Esophagus mucosa (tissue), 1 donor: ENCODE data around the gene KRT16. TPM values are rescaled to one million over a fixed set of nuclear protein-coding genes. Genes with fewer than 3 reads are reported as not detected.
"Not testable (repeated sequence)": the region's sequence is repeated elsewhere in the genome, so short reads cannot be mapped to it uniquely, and the experiment has no call there.

Experiments used
- ATAC-seq: fragments of 200-7000 bp; cut with Tn5 transposase; one replicate; pipeline ENCODE4 v1.9.1; 2020
- total RNA-seq: library from RNA; stranded (reverse); gene quantifications from one replicate; pipeline ENCODE4 v1.2.4, GENCODE V29; 2023
- donor health status: DM: yes; HTN: yes; CAD: no.

Gene KRT16
- total RNA-seq, 1 donor from 2014 or later = 2,310 TPM

DNA sequence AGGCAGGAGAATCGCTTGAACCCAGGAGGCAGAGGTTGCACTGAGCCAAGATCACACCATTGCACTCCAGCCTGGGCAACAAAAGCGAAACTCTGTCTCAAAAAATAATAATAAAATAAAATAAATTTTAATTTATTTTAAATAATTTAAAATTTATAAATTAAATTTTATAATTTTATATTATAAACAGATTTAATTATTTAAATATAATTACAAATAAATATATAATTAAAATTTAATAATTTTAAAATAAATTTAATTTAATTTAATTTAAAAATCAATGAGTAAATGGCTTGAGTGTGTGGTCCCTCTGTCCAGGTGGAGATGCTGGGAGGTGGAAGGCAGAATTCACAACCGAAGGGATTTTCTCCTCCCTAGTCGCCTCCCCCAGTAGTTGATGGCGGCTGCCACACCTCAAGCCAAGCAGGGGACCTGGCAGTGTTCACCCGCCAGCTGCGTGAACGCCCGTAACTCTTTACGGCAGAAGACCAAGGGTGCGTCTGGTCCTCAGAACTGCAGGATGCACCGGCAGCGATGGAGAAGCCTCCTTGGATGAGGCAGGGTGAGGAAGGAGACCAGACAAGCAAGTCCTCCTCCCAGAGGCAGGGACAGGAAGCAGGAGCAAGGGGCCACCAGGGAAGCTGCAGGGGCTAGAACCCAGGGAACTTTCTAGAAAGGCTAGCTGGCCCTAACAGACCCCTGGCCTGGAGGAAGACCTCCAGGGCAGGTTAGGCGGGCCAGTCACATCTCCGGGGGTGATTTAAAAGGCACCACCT is 34.7 kb upstream of the KRT16 start:
- ATAC-seq = no peak

DNA sequence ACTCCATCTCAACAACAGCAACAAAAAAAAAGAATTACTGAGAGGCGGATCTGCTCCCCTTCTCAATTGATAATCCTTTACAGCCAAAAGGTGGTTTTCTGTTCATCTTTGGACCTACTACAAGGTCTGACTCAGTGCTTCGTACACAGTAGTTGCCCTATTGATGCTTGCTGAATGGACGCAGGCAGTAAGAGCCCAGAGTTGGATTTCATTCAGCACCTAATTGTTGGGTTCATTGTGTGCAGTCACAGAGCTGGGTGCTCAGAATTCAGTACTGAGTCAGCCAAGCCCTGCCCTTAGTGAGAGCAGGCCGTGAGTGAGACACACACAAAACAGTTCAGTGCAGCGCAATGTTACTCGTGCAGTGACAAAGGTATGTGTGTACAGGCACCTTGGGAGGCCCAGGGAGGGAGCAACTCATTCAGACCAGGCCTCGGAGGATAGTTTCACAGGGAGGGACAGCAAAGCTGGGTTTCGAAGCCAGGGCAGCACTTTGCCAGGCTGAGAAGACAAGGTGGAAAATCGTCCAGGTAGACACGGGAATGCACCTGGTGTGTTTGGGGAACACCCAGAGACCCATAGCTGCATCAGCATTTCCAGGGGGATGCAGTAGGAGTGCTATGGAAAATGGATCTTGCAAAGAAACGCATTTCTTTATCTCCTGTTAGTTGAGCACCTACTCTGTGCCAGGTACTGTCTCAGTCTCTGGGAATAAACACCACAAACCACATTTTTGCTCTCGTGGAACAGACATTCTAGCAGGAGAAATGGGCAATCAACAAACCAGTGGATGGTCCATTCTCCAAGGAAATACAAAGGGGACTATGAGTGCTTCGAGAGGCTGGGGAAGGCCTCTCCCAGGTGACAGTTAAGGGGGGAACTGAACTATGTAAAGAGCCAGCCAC is 29.9 kb upstream of the KRT16 start:
- ATAC-seq = peak; percentile 88

DNA sequence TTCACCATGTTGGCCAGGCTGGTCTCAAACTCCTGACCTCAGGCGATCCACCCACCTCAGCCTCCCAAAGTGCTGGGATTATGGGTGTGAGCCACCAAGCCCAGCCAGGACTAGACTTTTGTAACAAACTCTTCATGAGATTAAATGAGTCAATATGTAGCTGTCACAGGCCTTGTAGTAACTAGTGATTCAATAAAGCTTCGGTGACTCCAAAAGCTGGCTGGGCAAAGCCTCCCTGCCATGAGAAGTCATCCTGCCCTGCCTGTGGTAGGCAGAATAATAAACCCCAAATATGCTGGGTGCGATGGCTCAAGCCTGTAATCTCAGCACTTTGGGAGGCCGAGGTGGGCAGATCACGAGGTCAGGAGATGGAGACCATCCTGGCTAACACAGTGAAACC is 28.0 kb upstream of the KRT16 start:
- ATAC-seq = peak; percentile 47

DNA sequence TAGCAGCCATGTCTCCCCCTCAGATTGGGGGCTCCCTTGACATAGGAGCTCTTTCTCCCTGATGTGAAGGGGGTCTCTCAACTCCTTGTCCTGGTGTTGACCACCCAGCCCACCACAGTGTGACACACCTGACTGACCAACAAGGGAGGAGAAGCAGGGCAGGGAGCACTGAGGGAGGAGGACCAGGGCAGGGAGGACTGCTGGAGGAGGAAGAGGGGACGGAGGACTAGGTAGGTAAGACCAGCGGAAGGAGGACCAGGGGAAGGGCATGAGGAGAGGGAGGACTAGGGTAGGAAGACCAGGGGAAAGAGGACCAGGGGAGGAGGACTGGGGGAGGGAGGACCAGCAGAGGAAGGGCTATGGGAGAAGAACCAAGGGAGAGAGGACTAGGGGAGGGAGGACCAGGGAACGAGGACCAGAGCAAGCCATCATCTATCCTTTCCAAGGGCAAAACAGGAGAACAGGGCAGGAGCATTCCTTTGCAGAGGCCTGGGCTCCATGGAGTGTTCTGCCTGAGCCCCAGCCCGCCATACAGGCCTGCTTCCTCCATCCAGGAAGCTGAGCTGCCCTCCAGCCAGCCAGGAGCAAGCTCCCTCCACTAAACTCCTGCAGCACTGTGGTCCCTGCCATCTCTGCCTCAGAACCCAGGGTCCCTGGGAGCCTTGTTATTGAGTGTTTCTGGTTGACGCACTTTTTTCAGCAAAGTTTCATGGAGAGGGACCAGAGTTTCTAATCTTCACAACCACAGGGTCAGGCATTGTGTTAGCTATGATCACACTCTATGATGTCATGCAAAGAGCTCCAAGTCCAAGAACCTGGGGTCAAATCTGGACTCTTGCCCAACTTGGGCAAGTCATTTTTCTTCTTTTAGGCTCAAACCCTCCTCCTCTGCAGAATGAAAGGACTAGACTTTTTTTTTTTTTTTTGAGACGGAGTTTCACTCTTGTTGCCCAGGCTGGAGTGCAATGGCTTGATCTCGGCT is 27.2 kb upstream of the KRT16 start:
- ATAC-seq = no peak

DNA sequence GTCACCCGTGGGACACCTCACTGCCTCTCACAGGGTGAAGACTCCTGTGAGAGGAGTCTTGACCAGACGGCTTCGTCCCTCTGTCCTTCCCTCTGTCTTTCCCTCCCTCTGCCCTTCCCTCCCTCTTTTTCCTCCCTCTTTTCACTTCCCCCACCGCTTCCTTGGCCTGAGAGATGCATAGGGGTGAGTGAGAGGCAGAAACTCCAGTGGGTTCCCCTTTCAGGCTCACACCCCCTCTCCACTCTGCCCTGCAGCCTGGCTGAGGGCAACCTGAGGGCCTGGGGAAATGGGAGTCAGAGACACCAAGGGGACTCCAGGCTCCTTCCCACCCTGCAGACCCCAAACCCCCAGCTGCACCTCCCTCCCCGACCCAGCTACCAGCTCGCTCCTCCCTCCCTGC is 26.4 kb upstream of the KRT16 start:
- no peak for ATAC-seq

DNA sequence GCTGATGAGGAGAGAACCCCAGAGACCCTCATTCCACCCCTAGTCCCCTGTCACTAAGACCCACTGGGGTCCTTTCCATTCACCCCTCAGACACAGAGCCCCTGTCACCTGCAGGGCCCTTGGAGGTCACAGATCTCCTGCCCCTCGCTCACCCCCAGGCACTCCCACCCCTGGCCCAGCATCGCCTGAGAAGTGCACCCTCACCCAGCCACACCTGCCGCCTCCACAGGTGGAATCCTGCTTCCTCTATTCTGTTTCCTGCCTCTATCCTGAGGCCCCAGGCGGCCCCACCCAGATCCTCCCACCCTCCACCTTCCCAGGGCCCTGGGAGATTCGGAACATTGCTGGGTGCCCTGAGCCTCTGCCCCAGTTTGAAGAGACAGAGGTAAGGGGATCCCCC is 25.6 kb upstream of the KRT16 start:
- ATAC-seq = no peak

DNA sequence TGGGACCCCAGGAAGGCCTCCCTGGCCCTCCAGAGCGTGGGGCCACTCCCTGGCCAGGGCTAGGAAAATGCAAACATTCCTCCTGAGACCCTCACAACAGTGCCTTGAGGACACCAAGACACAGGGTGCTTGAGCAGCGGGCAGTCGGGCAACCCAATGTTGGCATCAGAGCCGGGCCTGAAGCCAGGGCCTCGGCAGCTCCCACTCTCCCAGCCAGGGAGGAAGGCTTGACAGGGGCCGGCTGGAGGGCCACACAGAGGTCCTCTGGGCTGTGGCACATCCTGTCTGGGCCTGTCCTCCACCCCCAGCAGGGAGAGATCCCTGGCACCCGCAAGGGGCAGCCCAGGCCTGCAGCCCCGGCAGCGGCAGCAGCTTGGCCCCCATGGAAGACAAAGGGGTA is 24.1 kb upstream of the KRT16 start:
- ATAC-seq = no peak

DNA sequence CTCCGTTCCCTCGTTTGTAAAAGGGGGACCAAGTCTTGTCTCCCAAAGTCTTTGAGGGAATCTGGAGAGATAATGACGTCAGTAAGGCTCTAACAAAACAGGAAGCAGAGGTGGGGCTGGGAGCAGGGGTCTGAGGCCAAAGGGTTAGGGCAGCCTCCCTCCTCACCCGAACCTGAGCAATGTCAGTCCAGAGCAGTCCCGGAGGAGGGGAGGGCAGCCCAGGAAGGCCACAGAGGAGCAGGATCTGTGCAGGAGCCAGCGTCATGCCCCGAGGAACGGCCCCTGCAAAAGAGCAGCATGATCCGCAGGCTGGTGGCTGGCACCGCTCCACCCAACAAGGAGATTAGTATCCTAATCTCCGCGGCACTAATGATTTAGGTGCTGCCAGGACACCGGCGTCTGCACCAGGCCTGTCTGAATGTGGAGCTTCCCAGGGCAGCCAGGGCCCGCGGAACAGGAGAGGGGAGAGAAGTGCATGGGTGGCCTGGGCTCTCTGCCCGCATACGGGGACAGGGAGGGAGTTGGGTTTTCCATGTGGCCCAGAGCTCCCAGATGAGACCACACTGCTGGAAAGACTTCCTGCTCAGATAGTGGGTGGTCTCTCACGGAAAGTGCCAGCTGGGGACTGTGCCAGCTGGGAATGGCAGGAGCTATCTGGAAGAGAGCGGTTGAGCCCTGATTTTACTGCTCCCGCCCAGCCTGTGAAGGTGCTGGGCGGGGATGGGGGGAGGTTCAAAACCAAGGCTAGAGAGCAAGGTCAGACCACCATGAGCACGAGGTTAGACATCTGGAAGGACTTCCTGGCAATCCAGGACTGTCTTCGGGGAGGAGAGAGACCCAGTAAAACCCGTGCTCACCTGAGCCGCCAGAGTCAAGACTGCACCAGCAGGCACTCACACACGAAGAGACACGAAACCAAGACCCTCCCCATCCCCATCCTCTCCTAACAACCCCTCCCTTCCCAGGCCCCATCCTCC is 22.8 kb upstream of the KRT16 start:
- ATAC-seq = peak; percentile 52

DNA sequence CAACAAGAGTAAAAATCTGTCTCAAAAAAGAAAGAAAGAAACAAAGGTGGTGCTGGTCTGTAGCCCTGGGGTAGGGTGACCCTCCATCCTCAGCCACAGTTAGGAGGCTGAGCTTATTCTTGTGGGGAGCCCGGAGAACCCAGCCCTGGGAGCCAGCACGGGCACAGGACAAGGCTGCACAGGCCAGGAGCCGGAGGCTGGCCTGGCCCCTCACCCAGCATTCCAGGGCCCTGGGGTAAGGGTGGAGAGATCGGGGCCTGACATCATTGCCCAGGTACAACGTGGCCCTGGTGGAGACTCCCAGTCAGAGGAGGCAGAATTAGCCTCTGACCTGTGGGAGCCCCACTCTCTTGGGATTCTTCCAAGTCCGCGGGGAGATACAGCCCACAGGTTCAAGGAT is 22.1 kb upstream of the KRT16 start:
- no peak for ATAC-seq

DNA sequence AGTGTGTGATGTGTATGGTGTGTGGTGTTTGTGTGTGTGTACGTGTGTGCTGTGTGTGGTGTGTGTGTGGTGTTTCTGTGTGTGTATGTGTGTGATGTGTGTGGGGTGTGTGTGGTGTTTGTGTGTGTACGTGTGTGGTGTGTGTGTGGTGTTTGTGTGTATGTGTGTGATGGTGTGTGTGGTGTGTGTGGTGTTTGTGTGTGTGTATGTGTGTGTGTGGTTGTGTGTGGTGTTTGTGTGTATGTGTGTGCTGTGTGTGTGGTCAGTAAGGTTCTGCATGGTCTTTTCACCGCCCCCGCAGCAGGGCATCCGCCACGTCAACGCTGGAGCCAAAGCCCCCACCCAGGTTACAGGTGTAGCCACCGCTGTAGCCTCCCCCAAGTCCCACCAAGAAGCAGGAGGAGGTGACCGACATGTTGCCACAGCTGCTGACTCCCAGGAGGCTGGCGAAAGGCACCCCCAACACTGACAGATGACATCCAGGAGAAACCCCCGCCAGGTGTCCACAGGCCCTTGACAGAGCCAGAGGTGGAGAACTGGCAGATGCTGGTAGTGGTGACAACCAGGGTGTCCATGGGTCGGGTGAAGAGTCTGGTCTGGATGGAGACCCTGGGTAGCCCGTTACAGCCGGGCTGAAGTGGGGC is 21.1 kb upstream of the KRT16 start:
- no peak for ATAC-seq

DNA sequence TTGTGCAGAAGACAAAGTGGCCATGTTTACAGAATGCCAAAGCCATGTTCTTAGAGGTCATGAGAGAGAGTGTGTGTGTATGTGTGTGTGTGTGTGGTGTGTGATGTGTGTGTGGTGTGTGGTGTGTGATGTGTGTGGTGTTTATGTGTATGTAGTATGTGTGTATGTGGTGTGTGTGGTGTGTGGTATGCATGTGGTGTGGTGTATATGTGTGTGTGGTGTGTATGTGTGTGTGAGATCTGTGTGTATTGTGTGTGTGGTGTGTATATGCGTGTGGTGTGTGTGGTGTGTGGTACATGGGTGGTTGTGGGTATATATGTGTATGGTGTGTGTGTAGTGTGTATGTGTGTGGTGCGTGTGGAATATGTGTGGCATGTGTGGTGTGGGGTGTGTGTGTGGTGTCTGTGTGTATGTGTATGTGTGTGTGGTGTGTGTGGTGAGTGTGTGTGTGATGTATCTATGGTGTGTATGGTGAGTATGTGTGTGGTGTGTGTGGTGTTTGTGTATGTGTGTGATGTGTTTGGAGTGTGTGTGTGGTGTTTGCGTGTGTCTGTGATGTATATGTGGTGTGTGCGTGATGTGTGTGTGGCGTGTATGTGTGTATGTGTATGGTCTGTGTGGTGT is 20.0 kb upstream of the KRT16 start:
- ATAC-seq = peak; percentile 4

DNA sequence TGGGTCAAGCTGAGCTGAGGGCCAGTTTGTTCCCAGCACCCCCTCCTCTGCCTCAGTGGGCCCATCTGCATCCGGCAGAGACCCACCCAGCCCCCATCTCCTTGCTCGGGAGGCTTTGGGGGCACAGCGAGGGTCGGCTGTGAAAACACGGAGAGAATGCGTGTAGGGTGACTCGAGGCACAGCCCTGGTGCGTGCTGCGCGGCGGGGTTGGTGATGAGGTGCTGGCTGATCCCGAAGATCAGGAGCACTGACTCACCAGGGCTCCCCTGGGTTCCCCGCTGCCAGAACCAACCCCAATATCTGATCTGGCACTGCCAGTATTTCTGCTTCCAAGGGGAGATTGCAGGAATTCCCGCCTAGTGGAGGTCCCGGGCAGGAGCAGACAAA is 19.3 kb upstream of the KRT16 start:
- peak; percentile 73 for ATAC-seq

DNA sequence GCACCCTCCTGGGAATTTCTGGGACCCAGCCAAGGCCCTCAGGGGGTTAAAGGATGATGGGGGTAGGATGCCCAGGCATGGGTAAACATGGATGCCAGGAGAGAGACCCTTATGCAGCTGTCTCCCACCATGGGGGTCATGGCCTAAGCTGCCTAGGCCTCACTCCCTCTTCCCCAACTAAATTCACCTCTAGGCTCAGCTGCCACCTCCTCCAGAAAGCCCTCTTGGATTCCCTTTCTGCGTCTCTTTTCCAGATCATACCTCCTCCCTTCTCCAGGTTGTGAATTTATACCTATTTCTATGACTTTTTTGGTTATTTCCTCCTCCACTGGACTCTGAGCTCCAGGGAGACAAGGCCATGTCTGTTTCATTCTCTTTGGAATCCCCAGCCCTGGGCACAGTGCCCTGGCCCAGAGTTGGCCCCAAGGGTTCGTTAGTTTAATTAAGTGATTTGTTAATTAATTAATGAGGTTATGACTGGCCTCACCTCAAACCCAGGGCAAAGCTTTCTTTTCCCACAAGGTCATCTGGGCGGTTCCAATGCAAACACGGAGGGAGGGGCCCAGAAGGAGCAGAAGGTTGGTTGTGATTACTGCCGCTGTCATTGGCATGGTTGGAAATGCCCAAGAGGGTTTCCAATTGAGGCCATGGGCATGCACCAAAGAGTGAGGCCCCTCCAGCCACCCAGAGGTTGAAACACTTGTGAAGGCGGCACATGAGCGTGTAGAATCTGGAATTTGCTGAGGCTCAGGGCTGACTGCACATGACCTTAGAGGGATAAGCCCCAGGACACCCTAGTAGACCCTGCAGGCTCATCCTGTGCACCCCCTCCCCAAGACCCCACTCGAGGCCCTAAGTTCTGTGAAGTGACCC is 18.7 kb upstream of the KRT16 start:
- no peak for ATAC-seq

DNA sequence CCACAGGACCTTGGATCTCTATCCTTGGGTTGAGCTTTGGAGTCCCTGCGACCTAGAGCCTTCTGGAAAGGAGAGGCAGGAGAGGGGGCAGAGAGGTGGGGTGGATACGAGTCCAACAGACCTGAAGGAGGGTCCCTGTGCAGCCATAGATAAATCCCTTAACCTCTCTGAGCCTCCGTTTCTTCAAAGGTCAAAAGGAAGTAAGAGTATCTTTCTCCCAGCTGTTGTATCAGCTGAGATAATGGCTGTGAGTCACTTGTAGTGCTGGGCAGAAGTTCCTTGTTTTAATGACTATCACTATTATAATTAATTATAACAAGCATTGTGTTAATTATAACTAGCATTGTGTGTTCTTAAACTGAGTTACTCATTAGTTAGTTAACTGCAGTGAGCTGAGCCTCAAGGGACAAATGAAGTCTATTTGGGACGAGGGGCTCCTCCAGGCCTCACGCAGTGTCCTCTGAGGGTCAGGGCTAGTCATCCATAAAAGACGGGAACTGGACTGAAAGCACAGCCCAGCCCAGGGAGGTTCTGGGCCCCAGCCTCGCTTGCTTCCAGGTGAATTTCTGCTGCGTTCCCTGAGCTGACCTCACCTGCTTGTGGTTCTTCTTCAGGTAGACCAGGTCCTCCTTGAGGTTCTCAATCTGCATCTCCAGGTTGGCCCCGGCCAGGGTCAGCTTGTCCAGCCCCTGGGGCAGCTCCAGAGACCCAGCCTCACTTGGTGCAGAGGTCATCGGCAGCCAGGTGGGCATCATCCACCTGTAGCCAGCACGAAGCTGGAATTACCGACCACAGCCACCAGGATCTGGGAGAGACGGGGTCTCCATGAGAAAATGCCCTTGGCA is 17.5 kb upstream of the KRT16 start:
- ATAC-seq = no peak

DNA sequence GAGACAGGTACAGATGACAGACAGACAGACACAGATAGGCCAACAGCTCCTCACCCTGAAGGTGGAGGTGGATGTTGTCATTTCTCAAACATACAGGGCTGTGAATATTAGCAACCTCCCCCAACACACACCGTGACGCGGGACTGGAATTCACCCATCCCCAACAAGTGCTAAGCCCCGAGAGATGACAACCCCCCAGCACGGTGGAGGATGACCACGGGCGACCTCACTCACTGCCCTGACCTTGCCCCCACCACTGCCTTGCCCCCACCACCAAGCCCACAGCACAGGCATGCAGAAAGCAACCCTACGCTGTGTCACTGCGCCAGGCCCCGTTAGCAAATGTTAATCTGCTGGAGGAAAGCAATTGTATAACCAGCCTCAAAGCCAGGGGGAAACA is 16.7 kb upstream of the KRT16 start:
- no peak for ATAC-seq

DNA sequence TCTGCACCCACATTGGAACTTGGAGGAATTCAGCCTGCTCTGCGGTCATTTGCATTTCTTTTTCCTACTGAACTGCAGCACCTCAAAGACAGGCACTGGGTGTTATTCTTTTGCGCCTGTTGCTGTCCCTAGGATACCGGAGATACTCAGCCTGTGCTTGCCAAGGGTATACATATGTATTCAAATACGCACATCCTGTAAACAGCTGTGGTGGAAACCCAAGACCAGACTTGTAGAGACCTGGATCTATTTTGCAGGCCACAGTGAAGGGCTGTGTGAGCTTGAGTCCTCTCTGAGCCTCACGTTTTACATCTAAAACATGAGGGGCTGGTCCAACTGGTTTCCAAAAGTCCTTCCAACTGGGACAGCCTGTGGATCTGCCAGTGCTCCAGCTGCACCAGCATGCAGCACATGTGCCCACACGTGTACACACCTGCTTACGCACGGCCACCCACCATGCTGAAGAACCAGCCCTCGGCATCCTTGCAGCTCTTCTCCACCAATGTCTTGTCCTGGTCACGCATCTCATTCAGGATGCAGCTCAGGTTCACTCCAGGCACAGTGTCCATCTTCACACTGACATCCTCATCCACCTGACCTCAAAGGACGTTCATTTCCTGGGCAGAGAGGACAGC is 16.2 kb upstream of the KRT16 start:
- ATAC-seq = peak; percentile 23

DNA sequence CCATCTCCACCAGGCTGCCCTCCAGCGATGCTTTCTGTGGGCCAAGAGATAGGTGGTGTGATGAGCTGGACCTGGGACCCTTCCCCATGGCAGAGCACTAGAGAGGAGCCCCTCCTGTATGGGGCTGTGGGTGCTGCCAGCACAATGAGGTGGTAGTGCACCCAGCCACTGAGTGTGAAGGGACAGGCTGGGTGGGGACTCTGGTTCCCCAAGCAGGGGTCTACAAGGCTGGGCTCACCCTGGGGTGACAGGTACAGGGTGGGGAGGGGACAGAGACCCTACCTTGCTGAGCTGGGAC is 15.5 kb upstream of the KRT16 start:
- ATAC-seq = not testable (repeated sequence)
